Mononuclear cell (primary cell): Measurements from ENCODE around the gene ATXN7. TPM values are rescaled to one million over a fixed set of nuclear protein-coding genes. Genes with fewer than 3 reads are reported as not detected.

Experiments used
- H3K27me3 ChIP-seq: 2 replicates; pipeline ENCODE4 v1.6.0; 2011; ENCODE audit warnings: low read length, control low read depth; ENCODE audit not compliant: insufficient read depth
- H3K4me1 ChIP-seq: 2 replicates; pipeline ENCODE4 v1.5.1; 2011; ENCODE audit warnings: mild to moderate bottlenecking, low read length, control low read depth; ENCODE audit not compliant: insufficient read depth
- H3K4me3 ChIP-seq: 2 replicates; pipeline ENCODE4 v1.5.1; 2011; ENCODE audit warnings: mild to moderate bottlenecking, low read length, moderate library complexity
- H3K9me3 ChIP-seq: 2 replicates; pipeline ENCODE4 v1.5.1; 2011; ENCODE audit warnings: low read depth, mild to moderate bottlenecking, control low read depth, low read length
- total RNA-seq: library from RNA; depleted of rRNA; stranded (reverse); fragments of >200 nt; gene quantifications from one replicate; pipeline ENCODE4 v1.2.3, GENCODE V29; 2012

The ATXN7 gene
- total RNA-seq, 1 donor: 121 TPM

- H3K9me3 ChIP-seq: no peaks in the 10 kb centered on the region
- H3K4me3 ChIP-seq: no peak overlapping the region
- no peaks in the 10 kb centered on the region for H3K27me3 ChIP-seq
- peaks cover 6% of the 10 kb centered on the region for H3K4me1 ChIP-seq
Measured at GRCh38 chr3:64008017-64008416, 144.3 kb downstream of the ATXN7 start.

GRCh38 chr3:64008487-64009351 is 145.1 kb downstream of the ATXN7 start:
- Histone ChIP-seq H3K4me1 (peaks cover 6% of the 10 kb centered on the region), H3K27me3 (no peaks in the 10 kb centered on the region), H3K4me3 (no peak overlapping the region), H3K9me3 (no peaks in the 10 kb centered on the region)

DNA sequence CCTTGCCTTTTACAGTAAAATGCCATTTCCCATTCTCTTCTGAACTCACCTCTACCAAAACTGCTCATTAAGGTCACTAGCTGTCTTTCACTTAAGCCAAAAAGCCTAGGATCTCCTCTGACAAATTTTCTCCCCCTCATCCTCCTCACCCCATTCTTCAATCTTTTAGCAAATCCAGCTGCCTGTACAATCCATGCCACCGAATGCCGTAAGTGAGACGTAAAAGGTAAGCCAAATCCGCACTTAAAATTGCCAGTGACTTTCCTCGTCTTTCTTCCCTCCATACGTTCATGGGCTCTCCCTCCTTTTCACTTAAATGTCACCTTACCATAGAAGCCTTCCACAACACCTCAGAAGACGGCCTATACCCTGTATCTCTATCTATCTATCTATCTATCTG is 145.9 kb downstream of the ATXN7 start:
- no peaks in the 10 kb centered on the region for H3K9me3 ChIP-seq
- H3K4me1 ChIP-seq: peaks cover 6% of the 10 kb centered on the region

DNA sequence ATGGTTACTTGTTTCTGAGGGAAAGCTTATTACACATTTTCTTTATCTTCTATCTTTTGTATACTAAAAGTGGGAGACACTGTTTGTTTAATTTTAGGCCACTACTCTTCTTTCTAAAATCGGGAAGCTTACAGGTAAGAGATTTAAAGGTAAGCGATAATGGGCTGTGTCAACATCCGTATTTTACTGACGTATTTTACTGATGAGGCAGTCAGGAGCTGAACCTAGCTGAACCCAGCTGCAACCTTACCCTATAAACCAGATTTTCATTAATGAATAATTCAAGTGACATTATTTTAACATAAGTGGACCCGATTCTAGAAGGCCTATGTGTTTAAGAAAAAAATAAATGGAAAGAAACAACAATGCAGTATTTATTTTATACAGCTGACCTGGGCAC is 146.5 kb downstream of the ATXN7 start:
- Histone ChIP-seq H3K4me3 (no peak overlapping the region), H3K9me3 (no peaks in the 10 kb centered on the region), H3K4me1 (peaks cover 6% of the 10 kb centered on the region), H3K27me3 (no peaks in the 10 kb centered on the region)

More for the DNA sequence above, 145.9 kb downstream of the ATXN7 start:
- Histone ChIP-seq H3K27me3 (no peaks in the 10 kb centered on the region), H3K4me3 (no peak overlapping the region)

DNA sequence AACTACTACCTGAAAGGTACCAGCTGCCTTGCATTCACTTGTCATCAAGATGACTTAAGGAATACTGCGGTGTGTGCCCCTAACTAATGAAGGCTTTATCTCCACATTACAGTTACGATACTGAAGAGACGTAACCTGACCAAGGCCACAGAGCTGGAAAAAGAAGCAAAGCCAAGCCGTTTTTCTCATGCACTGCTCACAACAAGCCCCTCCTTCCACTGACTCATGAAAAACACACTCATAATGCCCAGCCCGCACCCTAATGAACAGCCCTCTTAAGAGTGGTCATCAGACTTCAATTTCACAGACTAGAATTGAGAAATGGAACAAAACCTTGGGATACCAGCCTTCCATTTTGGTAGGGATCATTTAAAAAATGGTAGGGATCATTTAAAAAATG is 148.0 kb downstream of the ATXN7 start:
- Histone ChIP-seq H3K9me3 (no peaks in the 10 kb centered on the region), H3K27me3 (no peaks in the 10 kb centered on the region), H3K4me3 (no peak overlapping the region)

DNA sequence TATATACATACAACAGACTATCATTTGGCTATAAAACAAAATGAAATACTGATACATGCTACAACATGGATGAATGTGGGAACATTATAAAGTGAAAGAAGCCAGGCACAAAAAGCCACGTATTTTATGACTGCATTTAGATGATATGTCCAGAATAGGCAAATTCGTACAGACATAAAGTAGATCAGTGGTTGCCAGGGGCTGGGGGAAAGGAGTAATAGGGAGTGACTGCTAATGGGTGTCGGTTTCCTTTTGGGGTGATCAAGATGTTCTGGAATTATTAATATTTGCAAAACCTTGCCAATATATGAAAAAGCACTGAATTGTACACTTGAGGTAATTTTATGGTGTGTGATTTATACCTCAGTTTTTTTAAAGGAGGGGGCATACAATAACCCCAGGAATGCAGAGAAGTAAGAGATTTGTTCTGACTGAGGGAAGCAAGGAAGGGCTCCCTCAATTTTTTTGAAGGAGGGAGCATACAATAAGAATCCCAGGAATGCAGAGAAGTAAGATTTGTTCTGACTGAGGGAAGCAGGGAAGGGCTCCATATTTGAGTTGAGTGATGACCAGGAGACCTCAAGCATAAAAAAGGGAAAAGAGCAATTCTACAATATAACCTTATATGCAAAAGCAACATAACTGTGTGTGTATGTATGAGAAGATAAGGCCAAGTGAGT is 153.4 kb downstream of the ATXN7 start:
- peaks cover 16% of the 10 kb centered on the region for H3K4me1 ChIP-seq
- H3K9me3 ChIP-seq: no peaks in the 10 kb centered on the region
- H3K4me3 ChIP-seq: no peak overlapping the region
- no peaks in the 10 kb centered on the region for H3K27me3 ChIP-seq

More for the DNA sequence above, 148.0 kb downstream of the ATXN7 start:
- peaks cover 6% of the 10 kb centered on the region for H3K4me1 ChIP-seq

- Histone ChIP-seq H3K4me1 (peaks cover 31% of the 10 kb centered on the region), H3K4me3 (no peak overlapping the region), H3K27me3 (no peaks in the 10 kb centered on the region), H3K9me3 (no peaks in the 10 kb centered on the region)
Measured at GRCh38 chr3:64019271-64019670, 155.6 kb downstream of the ATXN7 start.

GRCh38 chr3:64019879-64020278 is 156.2 kb downstream of the ATXN7 start:
- H3K27me3 ChIP-seq: no peaks in the 10 kb centered on the region
- H3K4me1 ChIP-seq: peaks cover 31% of the 10 kb centered on the region
- H3K9me3 ChIP-seq: no peaks in the 10 kb centered on the region
- H3K4me3 ChIP-seq: no peak overlapping the region

DNA sequence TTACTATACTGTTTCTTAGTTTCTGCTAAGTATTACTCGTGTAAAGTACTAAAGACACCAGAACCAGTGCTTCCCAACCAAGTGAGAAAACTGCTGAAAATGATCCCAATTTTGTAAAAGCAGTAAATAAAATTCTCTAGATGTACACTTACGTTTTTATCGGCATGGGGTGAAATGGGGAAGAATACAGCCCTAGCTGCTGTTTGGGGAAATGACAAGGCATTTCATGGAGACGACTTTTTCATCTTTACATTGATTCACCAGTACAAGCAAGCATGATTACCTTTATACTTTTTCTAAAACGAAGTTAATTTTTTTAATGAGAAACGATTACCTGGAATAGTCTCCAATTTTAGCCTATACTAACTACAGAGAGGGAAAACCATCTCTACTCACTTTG is 158.3 kb downstream of the ATXN7 start:
- Histone ChIP-seq H3K9me3 (no peaks in the 10 kb centered on the region), H3K4me3 (no peak overlapping the region), H3K4me1 (peaks cover 31% of the 10 kb centered on the region), H3K27me3 (peaks cover 2% of the 10 kb centered on the region)

DNA sequence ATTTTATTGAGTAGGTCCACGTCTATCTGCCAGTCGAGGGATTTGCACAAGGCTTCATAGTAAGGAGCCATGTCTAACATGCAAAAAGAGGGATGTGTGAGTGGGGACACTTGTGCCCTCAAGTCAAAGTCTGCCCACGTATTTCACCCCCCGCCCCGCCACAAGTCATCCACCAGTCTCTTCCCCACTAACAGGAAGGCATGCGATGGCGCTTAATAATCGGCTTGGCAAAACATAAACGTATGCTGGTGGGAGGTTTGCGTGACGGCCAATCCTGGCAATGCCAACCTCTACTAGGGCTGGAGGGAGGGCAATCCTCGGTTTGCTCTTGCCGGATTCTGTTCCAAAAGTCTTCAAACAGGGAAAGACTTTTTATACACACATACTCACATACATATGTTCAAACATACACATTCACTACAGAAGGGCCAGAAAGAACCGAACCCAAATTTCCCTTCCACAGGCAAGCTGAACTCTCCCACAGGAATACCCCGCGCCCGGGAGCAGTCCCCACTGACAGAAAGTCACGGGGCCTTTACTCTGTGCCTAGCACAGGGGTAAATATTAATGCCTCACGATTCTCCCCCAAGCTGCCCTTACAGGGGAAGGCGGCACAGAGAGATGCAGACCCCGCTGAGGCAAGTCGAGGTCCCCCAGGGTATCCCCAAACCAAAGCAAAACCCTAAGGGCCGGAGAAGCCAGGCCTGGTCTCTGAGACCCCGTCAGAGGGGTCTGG is 159.0 kb downstream of the ATXN7 start:
- Histone ChIP-seq H3K9me3 (no peaks in the 10 kb centered on the region), H3K4me1 (peaks cover 31% of the 10 kb centered on the region), H3K4me3 (peak overlapping the region; percentile 93), H3K27me3 (peaks cover 7% of the 10 kb centered on the region)

DNA sequence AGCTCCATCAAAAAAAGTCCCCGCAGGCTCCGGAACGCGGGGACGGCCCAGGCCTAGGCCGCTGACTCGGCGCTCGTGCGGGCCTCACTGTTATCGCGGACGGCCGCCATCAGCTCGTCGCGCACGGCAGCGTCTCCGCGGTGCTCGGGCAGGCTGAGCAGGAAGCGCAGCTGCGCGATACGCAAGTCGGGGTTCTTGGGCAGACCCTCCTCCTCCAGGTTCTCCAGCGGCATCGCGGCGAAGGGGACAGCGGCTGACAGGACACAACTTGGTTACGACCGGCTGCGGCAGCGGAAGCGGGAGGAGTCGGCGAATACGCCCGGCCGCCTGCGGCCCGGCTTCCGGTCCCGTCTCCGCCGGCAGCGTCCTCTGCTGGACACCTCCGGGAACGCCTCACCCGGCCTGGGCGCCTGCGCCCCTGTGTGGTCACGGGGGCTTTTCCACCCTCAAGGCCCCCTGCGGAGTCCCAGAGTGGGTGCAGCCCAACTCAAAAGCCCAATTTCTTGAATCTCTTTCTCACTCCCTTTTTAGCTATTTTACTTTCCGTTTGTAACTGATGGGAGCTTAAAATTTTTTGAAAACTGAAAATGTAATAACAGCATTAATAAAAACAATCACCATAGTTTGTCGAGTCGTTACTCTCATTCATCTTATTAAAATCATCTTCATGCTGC is 159.7 kb downstream of the ATXN7 start, which contains the start of gene PSMD6:
Gene PSMD6 (minus strand): TSS at position 308 of the 674 bp plus-strand sequence. CDS start 75 bp downstream, at position 233.
- Histone ChIP-seq H3K4me1 (peaks cover 31% of the 10 kb centered on the region), H3K27me3 (peaks cover 12% of the 10 kb centered on the region), H3K9me3 (no peaks in the 10 kb centered on the region), H3K4me3 (peak within 1 kb of the TSS; percentile 93)

DNA sequence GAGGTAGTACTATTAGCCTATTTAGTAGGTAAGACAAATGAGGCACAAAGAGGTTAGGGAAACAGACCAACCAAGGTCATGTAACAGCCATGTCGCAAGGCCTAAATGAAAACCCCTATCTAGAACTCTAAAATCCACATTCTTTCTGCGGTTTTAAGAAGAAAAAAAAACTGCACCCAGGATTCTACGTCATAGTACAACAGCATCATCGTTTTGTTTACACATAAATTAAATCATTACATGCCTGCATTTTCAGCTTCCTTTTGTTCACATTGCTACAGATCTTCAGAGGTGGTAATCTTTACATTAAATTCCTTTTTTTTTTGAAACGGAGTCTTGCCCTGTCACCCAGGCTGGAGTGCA is 160.2 kb downstream of the ATXN7 start:
- peaks cover 17% of the 10 kb centered on the region for H3K27me3 ChIP-seq
- no peaks in the 10 kb centered on the region for H3K9me3 ChIP-seq
- H3K4me1 ChIP-seq: peaks cover 31% of the 10 kb centered on the region
- H3K4me3 ChIP-seq: no peak overlapping the region

DNA sequence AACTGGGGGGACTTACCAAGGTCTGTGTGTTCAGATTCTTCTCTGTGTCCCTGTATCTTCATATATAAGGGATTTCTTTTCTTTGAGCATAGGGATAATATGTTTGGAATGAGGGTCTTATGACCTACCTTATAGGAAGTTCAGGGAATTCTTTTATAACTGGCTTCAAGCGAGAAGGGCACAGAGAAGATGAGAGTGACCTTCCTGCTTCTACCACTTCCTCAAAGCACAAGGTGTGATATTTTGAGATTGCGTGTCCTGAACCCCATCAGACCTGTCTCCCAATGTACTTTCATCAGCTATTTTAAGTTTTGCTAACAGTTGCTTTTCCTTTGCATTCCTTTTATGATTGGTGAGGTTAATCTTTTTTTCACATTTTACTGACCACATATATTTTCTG is 162.7 kb downstream of the ATXN7 start:
- Histone ChIP-seq H3K9me3 (no peaks in the 10 kb centered on the region), H3K27me3 (peaks cover 30% of the 10 kb centered on the region), H3K4me3 (no peak overlapping the region), H3K4me1 (peaks cover 32% of the 10 kb centered on the region)

DNA sequence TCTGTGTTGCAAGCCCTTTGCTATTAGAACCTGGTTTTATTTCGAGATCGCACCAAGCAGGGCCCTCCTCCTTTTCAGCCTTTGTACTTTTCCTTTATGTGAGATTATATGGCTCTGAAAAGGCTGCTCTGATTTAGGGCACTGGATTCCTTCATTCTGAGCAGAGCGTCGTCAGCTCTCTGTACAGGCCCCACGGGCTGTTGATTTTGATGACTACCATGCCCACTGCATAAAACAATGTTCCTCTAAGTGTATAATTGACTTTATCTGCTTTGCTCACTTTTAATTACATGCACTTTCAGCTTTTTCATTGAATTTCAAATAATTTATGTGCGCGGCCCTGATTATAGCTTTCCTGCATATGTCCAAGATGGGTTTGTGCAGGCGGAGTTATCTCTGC is 164.0 kb downstream of the ATXN7 start:
- Histone ChIP-seq H3K4me1 (peaks cover 19% of the 10 kb centered on the region), H3K9me3 (no peaks in the 10 kb centered on the region), H3K4me3 (no peak overlapping the region), H3K27me3 (peaks cover 30% of the 10 kb centered on the region)
